A673 (cell line): ENCODE data around the gene LINC01488. TPM values are rescaled to one million over a fixed set of nuclear protein-coding genes. Genes with fewer than 3 reads are reported as not detected.

Experiments used
- BruUV-seq: library from RNA; stranded (reverse); fragments of 400-500 nt; replicated peaks from 2 replicates; lab custom pipeline; 2021; lab: Mats Ljungman, UMichigan
- CTCF ChIA-PET: fragments of 300-600 bp; sonication (Branson Sonifier 250); formaldehyde crosslinking; loops from one replicate; lab custom pipeline; 2022; ENCODE audit warnings: antibody characterized with exemption; lab: Charles Lee
- POLR2A ChIA-PET: fragments of 300-600 bp; sonication (Branson Sonifier 250); formaldehyde crosslinking; loops from one replicate; lab custom pipeline; 2022; ENCODE audit warnings: antibody characterized with exemption; ENCODE audit not compliant: low non-redundant PET; lab: Charles Lee
- DNase-seq: peaks from one replicate; pipeline ENCODE4 v3.0.0-alpha.2; 2015; ENCODE audit warnings: low spot score
- H3K27ac ChIP-seq: fragments of 200-600 bp; sonication (generic); 2 replicates; pipeline ENCODE4 v1.5.1; 2016; ENCODE audit warnings: mixed run types, low read depth, mild to moderate bottlenecking, mixed read lengths, antibody characterized with exemption, low read length; ENCODE audit not compliant: poor library complexity, severe bottlenecking
- H3K27me3 ChIP-seq: fragments of 200-600 bp; sonication (generic); replicated peaks from 2 replicates; pipeline ENCODE4 v1.6.1; 2017; ENCODE audit warnings: mixed run types, low read depth, mild to moderate bottlenecking, mixed read lengths, antibody characterized with exemption, low read length; ENCODE audit not compliant: insufficient read depth, poor library complexity
- H3K36me3 ChIP-seq: fragments of 200-600 bp; sonication (generic); 2 replicates; pipeline ENCODE4 v1.6.1; 2016; ENCODE audit warnings: mixed run types, mild to moderate bottlenecking, mixed read lengths, antibody characterized with exemption, low read length; ENCODE audit not compliant: insufficient read depth, poor library complexity, severe bottlenecking
- H3K4me1 ChIP-seq: fragments of 200-600 bp; sonication (generic); 2 replicates; pipeline ENCODE4 v1.6.1; 2017; ENCODE audit warnings: mixed run types, mild to moderate bottlenecking, mixed read lengths, antibody characterized with exemption, low read length; ENCODE audit not compliant: insufficient read depth, poor library complexity, severe bottlenecking
- H3K4me3 ChIP-seq: fragments of 200-600 bp; sonication (generic); 2 replicates; pipeline ENCODE4 v1.5.1; 2016; ENCODE audit warnings: low read depth, mixed run types, mild to moderate bottlenecking, mixed read lengths, low read length; ENCODE audit not compliant: poor library complexity, severe bottlenecking
- H3K9me3 ChIP-seq: fragments of 200-600 bp; sonication (generic); 2 replicates; pipeline ENCODE4 v1.6.1; 2016; ENCODE audit warnings: mixed run types, low read depth, mild to moderate bottlenecking, mixed read lengths, antibody characterized with exemption, low read length; ENCODE audit not compliant: poor library complexity, severe bottlenecking
- EZH2 ChIP-seq: fragments of 200-600 bp; sonication (generic); IDR thresholded peaks from 2 replicates; pipeline ENCODE4 v1.6.1; 2017; ENCODE audit warnings: borderline replicate concordance, low read depth, mild to moderate bottlenecking, mixed read lengths, antibody characterized with exemption, low read length; ENCODE audit not compliant: poor library complexity, severe bottlenecking
- intact Hi-C: fragments of 100-400 bp; cut with micrococcal nuclease; formaldehyde crosslinking; loops from one replicate; pipeline ENCODE4 v1.10.0; 2022; ENCODE audit not compliant: unreplicated experiment
- total RNA-seq: library from RNA; stranded (reverse); gene quantifications from 2 replicates; pipeline ENCODE4 v1.2.3, GENCODE V29; 2021
- TF ChIP-seq, protein P1 (sequence below): fragments of 300-800, 200-600 bp; sonication (generic); conservative IDR thresholded peaks from 2 replicates; pipeline ENCODE4 v1.5.1; 2017; ENCODE audit warnings: low read depth, mild to moderate bottlenecking, antibody characterized with exemption, low read length, moderate library complexity, mixed read lengths

LINC01488 gene
- total RNA-seq, 1 experiment from 2014 or later = not detected

DNA sequence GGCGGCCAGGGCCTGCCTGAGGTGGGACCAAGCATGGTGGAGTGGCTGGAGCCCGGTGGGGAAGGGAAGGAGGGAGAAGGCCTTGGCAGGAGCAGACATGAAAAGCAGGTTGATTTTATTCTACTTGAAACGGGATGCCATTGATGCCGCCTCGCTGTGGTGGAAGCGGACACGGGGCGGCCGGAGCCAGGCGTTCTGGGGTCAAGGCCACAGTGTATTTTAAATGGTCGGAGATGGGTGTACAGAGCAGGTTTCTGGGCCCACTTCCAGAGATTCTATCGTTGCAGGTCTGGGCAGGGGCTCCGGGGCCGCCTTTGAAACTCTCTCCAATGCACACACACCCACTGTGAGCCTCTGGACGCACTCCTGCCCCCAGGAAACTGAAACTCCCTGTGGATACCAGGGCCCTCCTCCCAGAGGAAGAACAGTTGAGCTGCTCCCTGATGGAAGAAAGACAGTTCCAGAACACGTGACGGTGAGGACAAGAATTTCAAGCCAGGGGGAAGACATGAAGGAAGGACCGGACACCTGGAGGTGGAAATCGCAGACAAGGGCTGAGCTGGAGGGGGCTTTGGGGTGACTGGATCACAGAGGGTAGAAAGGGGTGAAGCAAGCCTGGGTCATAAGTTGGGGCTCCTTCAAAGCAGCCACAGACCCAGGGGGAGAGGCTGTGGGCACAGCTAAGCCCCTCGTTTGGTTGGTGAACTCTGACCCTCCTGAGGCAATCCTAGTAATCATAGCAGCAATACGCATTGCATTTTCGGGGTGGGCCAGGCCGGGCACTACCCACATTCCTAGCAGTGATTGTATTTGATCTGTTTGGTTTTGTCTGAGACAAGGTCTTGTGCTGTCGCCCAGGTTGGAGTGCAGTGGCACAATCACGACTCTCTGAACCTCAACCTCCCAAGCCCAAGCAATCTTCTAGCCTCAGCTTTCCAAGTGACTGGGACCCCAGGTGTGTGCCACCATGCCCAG, 12.3 kb upstream of the LINC01488 start:
- no TSS peak for BruUV-seq
- H3K36me3 ChIP-seq = no peaks in the 10 kb centered on the region
- no peak overlapping the region for H3K27ac ChIP-seq
- ChIA-PET CTCF (no interaction called here), POLR2A (no interaction called here)
- no peaks in the 10 kb centered on the region for H3K4me1 ChIP-seq
- intact Hi-C loops = no loop called here
- H3K4me3 ChIP-seq = no peak overlapping the region
- TF ChIP-seq, protein P1, sequence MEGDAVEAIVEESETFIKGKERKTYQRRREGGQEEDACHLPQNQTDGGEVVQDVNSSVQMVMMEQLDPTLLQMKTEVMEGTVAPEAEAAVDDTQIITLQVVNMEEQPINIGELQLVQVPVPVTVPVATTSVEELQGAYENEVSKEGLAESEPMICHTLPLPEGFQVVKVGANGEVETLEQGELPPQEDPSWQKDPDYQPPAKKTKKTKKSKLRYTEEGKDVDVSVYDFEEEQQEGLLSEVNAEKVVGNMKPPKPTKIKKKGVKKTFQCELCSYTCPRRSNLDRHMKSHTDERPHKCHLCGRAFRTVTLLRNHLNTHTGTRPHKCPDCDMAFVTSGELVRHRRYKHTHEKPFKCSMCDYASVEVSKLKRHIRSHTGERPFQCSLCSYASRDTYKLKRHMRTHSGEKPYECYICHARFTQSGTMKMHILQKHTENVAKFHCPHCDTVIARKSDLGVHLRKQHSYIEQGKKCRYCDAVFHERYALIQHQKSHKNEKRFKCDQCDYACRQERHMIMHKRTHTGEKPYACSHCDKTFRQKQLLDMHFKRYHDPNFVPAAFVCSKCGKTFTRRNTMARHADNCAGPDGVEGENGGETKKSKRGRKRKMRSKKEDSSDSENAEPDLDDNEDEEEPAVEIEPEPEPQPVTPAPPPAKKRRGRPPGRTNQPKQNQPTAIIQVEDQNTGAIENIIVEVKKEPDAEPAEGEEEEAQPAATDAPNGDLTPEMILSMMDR = no peak
- no peak for TF ChIP-seq EZH2
- DNase-seq = no peak
- no peaks in the 10 kb centered on the region for H3K9me3 ChIP-seq
- H3K27me3 ChIP-seq = no peaks in the 10 kb centered on the region

DNA sequence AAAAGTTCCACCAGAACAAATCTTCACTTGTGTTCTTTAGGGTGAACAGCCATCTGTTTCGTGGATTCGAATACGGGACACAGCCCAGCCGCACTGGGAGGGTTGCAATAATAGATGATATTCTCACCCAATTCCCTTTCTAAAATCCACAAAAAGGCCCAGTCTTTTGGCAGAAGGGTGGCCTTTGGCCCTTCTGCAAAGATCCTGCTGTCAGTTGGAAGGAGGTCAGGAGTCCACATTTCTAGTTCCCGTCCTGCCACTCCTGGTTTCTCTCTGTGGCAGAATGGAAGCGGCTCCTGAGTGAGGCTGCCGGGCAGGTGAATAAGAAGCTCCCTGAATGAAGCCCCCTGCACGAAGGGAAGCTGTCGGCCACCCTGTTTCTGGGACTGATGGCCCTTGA, 11.2 kb upstream of the LINC01488 start:
- no peaks in the 10 kb centered on the region for H3K9me3 ChIP-seq
- CTCF ChIA-PET = no interaction called here
- intact Hi-C loops = no loop called here
- no TSS peak for BruUV-seq
- DNase-seq = no peak
- H3K36me3 ChIP-seq = no peaks in the 10 kb centered on the region
- H3K4me3 ChIP-seq = no peak overlapping the region
- POLR2A ChIA-PET = no interaction called here
- H3K27ac ChIP-seq = no peak overlapping the region
- no peaks in the 10 kb centered on the region for H3K27me3 ChIP-seq
- H3K4me1 ChIP-seq = no peaks in the 10 kb centered on the region
- TF ChIP-seq EZH2 = no peak
- TF ChIP-seq, protein P1 = no peak

DNA sequence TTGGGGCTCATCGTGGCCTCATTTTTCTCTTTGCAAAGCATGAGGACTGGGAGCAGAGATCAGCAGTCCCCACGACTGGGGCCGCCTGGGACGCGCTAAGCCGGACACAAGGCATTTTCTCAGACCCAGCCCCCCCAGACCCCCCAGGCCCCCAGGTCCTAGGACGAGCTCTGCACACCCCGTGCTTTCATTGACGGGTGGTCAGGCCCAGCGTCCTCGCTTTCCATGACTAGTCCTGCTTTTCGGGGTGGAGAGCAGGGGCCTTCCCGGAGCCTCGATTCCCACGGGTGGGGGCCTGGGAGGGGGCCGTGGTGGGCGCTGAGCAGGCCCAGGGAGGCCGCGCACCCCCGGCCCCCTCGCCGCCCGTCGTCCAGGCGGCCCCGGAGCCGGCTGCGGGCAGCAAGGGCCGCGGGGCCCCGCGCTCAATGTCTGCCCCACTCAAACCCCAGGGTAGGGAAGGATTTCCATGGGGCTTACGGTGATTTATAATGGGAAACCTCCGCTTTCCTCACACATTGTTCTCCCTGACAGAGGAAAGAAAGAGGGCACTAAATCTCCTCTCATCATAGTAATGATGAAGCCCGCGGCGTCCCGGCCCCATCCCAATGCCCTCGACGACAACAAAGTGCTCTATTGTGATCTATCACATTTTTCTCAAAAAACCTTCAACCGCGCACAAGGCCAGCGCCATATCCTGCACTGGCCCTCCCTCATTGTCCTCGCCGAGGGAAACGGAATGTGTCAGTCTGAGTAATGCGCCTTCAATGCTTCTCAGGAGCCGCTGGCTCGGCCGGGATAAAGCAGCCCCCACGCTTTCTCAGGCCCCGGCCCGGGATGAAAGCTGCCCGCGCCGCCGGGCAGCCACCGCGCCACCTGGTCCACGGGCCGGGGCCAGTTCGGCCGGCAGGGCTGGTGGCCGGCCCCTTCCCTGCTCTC, 10.4 kb upstream of the LINC01488 start:
- POLR2A ChIA-PET = no interaction called here
- no peak for DNase-seq
- Histone ChIP-seq H3K27me3 (no peaks in the 10 kb centered on the region), H3K36me3 (no peaks in the 10 kb centered on the region), H3K9me3 (no peaks in the 10 kb centered on the region), H3K4me1 (no peaks in the 10 kb centered on the region), H3K4me3 (no peak overlapping the region), H3K27ac (no peak overlapping the region)
- no peak for TF ChIP-seq EZH2
- TF ChIP-seq, protein P1 = no peak
- CTCF ChIA-PET = no interaction called here
- intact Hi-C loops = no loop called here
- BruUV-seq = no TSS peak
